ENCODE results near the gene YBEY.

- TF ChIP-seq POLR2A (IDR thresholded peaks at IDR 0.05) (no peak), CTCF (IDR thresholded peaks at IDR 0.05) (no peak)
These were observed 25.4 kb downstream of the YBEY start for GRCh38 chr21:46311568-46311967.

Data from transverse colon (tissue), 3 donors.